Measurements from ENCODE around the gene NDUFB3.
A peak's percentile ranks its signal among the peaks of the same experiment; 100 is the strongest.

The NDUFB3 gene

DNA sequence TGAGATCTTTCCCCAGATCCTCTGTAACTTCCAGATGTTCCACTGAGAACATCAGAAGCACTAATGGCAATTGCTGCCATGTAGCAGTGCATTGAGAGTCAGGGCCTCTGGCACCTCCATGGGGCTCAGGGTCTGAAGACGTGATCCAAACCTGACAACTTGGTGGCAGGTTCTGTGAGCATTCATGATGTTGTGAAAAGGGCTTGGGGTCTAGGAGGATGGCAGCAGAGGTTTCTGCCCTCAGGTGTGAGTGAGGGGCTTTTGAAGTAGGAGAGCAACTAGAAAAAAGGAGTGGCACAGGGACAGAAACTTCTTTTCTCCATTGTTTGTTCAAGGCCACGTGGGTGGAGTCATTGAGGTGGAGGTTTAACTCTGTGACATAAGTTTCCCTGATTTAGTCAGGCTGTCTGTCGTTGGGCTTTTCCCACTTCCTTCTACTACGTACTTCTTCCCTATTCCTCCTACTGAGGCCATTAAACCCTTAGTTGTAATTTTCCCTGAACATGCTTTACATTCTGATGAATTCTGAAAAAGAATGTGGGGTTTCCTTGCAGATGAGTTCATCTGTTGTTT lies 57.2 kb downstream of the NDUFB3 start:
- peak; percentile 55 for DNase-seq (ENCODE audit: low spot score)

- no peak for DNase-seq (ENCODE audit: low spot score)
These were observed 58.9 kb downstream of the NDUFB3 start for GRCh38 chr2:201130524-201131186.

GRCh38 chr2:201132518-201132917 lies 60.7 kb downstream of the NDUFB3 start:
- no peak for DNase-seq (ENCODE audit: low spot score)
